Endothelial cell of umbilical vein (primary cell): Measurements from ENCODE around the gene ELMO2. TPM values are rescaled to one million over a fixed set of nuclear protein-coding genes. Genes with fewer than 3 reads are reported as not detected.

ENCODE experiments used
- BruUV-seq: library from RNA; stranded (reverse); fragments of 400-500 nt; replicated peaks from 2 replicates; lab custom pipeline; 2021; lab: Mats Ljungman, UMichigan
- CTCF ChIA-PET: fragments of 300-600, 350-600 bp; sonication (Branson Sonifier 250); formaldehyde crosslinking; loops from one replicate; lab custom pipeline; 2021; ENCODE audit warnings: antibody characterized with exemption, inconsistent platforms; lab: Charles Lee
- POLR2A ChIA-PET: fragments of 300-600, 350-600 bp; sonication (Branson Sonifier 250); formaldehyde crosslinking; loops from one replicate; lab custom pipeline; 2021; ENCODE audit warnings: antibody characterized with exemption, inconsistent platforms; lab: Charles Lee
- DNase-seq: peaks from one replicate; pipeline ENCODE4 v3.0.0-alpha.2; 2011; ENCODE audit warnings: low read depth, low spot score
- FAIRE-seq: peaks from 2 replicates; lab custom pipeline; 2011; peaks lifted over from hg19 to GRCh38; lab: Jason Lieb, UNC
- H2AFZ ChIP-seq: 2 replicates; pipeline ENCODE4 v1.6.0; 2012; ENCODE audit warnings: low read depth, low read length, control low read depth, inconsistent platforms
- H3K27ac ChIP-seq: 2 replicates; pipeline ENCODE4 v1.5.1; 2011; ENCODE audit warnings: low read depth, mild to moderate bottlenecking, control low read depth, low read length, moderate library complexity; ENCODE audit not compliant: insufficient read depth
- H3K27me3 ChIP-seq, 2 experiments: 2 replicates each; pipeline versions ENCODE4 v1.6.0 to v1.6.1; 2011; ENCODE audit warnings: low read length in 2 of 2, mixed read lengths in 1 of 2; ENCODE audit not compliant: control insufficient read depth in 2 of 2, insufficient read depth in 2 of 2
- H3K36me3 ChIP-seq, 2 experiments: 2 replicates in 1 of 2; 3 replicates in 1 of 2; pipeline ENCODE4 v1.5.1; 2011; ENCODE audit warnings: low read length in 2 of 2, mild to moderate bottlenecking in 1 of 2, moderate library complexity in 1 of 2; ENCODE audit not compliant: control insufficient read depth in 2 of 2, insufficient read depth in 2 of 2; ENCODE audit errors: extremely low read depth in 1 of 2
- H3K4me1 ChIP-seq: 3 replicates; pipeline ENCODE4 v1.5.1; 2011; ENCODE audit warnings: mild to moderate bottlenecking, low read length; ENCODE audit not compliant: control insufficient read depth, insufficient read depth; ENCODE audit errors: extremely low read depth
- H3K4me2 ChIP-seq: 2 replicates; pipeline ENCODE4 v1.6.1; 2011; ENCODE audit warnings: low read length, control low read depth, mixed read lengths; ENCODE audit not compliant: insufficient read depth
- H3K4me3 ChIP-seq, 3 experiments: fragments of 200-600 bp in 1 of 3; sonication (generic), shearing (Covaris generic) in 1 of 3; replicated peaks in 1 of 3; 2 replicates each; pipeline ENCODE4 v1.5.1; 2011 to 2016; ENCODE audit warnings: control low read depth in 3 of 3, low read length in 3 of 3, mild to moderate bottlenecking in 2 of 3, inconsistent platforms in 1 of 3, low read depth in 1 of 3, moderate library complexity in 1 of 3; ENCODE audit not compliant: insufficient read depth in 1 of 3
- H3K79me2 ChIP-seq: 2 replicates; pipeline ENCODE4 v1.6.0; 2012; ENCODE audit warnings: low read length, inconsistent platforms; ENCODE audit not compliant: control insufficient read depth, insufficient read depth
- H3K9ac ChIP-seq: replicated peaks from 2 replicates; pipeline ENCODE3; 2011; ENCODE audit warnings: low read length, control low read depth; ENCODE audit not compliant: insufficient read depth; ENCODE audit errors: extremely low read depth
- H3K9me1 ChIP-seq: replicated peaks from 3 replicates; pipeline ENCODE4 v1.6.0; 2011; ENCODE audit warnings: mild to moderate bottlenecking, low read length; ENCODE audit not compliant: control insufficient read depth, insufficient read depth; ENCODE audit errors: extremely low read depth
- H3K9me3 ChIP-seq: replicated peaks from 2 replicates; pipeline ENCODE4 v1.5.1; 2012; ENCODE audit warnings: low read length, inconsistent platforms; ENCODE audit not compliant: control insufficient read depth, insufficient read depth
- H4K20me1 ChIP-seq: replicated peaks from 2 replicates; pipeline ENCODE3; 2011; ENCODE audit warnings: mild to moderate bottlenecking, low read length; ENCODE audit not compliant: control insufficient read depth, insufficient read depth; ENCODE audit errors: extremely low read depth
- EZH2 ChIP-seq: IDR thresholded peaks from 2 replicates; pipeline ENCODE4 v1.6.1; 2012; ENCODE audit warnings: borderline replicate concordance, low read depth, mild to moderate bottlenecking, moderate library complexity, low read length, inconsistent platforms; ENCODE audit not compliant: severe bottlenecking
- FOS ChIP-seq: IDR thresholded peaks from 2 replicates; pipeline ENCODE4 v1.6.1; 2011; ENCODE audit warnings: mild to moderate bottlenecking, low read length, moderate library complexity, borderline replicate concordance; ENCODE audit not compliant: insufficient read depth
- GATA2 ChIP-seq: IDR thresholded peaks from 2 replicates; pipeline ENCODE4 v1.7.0; 2011; ENCODE audit warnings: low read depth, mild to moderate bottlenecking, moderate library complexity, mixed read lengths, low read length; ENCODE audit not compliant: insufficient read length, insufficient read depth
- JUN ChIP-seq: IDR thresholded peaks from 2 replicates; pipeline ENCODE4 v1.6.1; 2011; ENCODE audit warnings: borderline replicate concordance, low read depth; ENCODE audit not compliant: insufficient read length, insufficient read depth
- MYC ChIP-seq: IDR thresholded peaks from one replicate; pipeline ENCODE4 v1.6.1; 2011; ENCODE audit warnings: mild to moderate bottlenecking, low read depth, low read length
- POLR2A ChIP-seq: IDR thresholded peaks from 2 replicates; pipeline ENCODE4 v1.6.1; 2012; ENCODE audit warnings: low read depth, mild to moderate bottlenecking, control low read depth, low read length
- POLR2AphosphoS5 ChIP-seq: IDR thresholded peaks from 2 replicates; pipeline ENCODE4 v1.6.1; 2012; ENCODE audit warnings: low read depth, mild to moderate bottlenecking, control low read depth, low read length, moderate library complexity; ENCODE audit not compliant: insufficient read depth
- dilution Hi-C: fragments of 300-500 bp; cut with MboI; formaldehyde crosslinking; loops from one replicate; pipeline ENCODE4 v1.15.0; 2019; ENCODE audit warnings: low sequenced_read_pairs; ENCODE audit not compliant: extremely low pct_ligation_motif_present
- intact Hi-C: fragments of 100-400 bp; cut with micrococcal nuclease; formaldehyde crosslinking; loops from one replicate; pipeline ENCODE4 v1.10.0; 2022
- polyA plus RNA-seq, 4 experiments: library from polyadenylated mRNA; depleted of rRNA in 3 of 4; stranded (reverse) in 3 of 4; unstranded in 1 of 4; fragments of >200 nt; gene quantifications; 2 replicates each; pipeline versions ENCODE4 v1.2.1 to v1.2.3, GENCODE V29; 2011 to 2012; ENCODE audit warnings: missing spikeins in 1 of 4
- total RNA-seq: library from RNA; stranded (reverse); gene quantifications from 2 replicates; pipeline ENCODE4 v1.2.3, GENCODE V29; 2021
- TF ChIP-seq, protein P1 (sequence below): IDR thresholded peaks from 2 replicates; pipeline ENCODE4 v1.6.1; 2011; ENCODE audit not compliant: insufficient read depth, insufficient read length
- TF ChIP-seq, protein P2 (sequence below), 2 donors: IDR thresholded peaks; 1 replicate in 1 of 2; 2 replicates in 1 of 2; pipeline ENCODE4 v1.5.1; 2011; ENCODE audit warnings: low read length in 2 of 2, mild to moderate bottlenecking in 2 of 2, moderate library complexity in 2 of 2, control low read depth in 1 of 2, inconsistent platforms in 1 of 2, low read depth in 1 of 2; ENCODE audit not compliant: insufficient read depth in 1 of 2; ENCODE audit errors: extremely low read depth in 1 of 2

ELMO2 gene
- total and polyA plus RNA-seq, 2 donors (not counting 3 experiments of a cell fraction or from before 2014, with no cell fraction given), result 35.1 to 43.5 TPM

DNA sequence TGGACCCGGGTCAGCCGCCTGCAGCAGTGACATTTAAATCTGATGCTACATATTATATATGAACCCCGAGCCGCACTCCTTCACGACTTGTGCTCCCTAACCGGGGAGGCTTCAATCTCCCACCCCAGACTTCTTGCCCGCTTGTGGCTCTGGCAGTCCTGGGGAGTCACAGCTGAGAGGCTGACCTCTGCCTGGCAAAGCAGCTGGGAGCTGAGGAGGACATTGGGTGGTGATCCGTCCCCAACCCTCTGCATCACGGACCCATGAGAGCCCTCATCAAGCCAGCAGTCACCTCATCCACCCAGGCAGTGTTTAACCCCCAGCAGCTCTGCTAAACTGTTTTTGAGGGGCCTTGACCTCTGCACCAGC is 64.4 kb downstream of the ELMO2 start:
- H3K4me1 ChIP-seq, result no peaks in the 10 kb centered on the region
- no peaks in the 10 kb centered on the region for H3K9me3 ChIP-seq
- intact Hi-C loops, result no loop called here
- H4K20me1 ChIP-seq, result no peaks in the 10 kb centered on the region
- H3K79me2 ChIP-seq, result no peaks in the 10 kb centered on the region
- ChIA-PET CTCF (interaction anchor here (0.9 to 1.3 kb wide), 3 partner anchors 9 to 355 kb away, joined by 3 read pairs; no protein-coding TSS in a partner anchor), POLR2A (no interaction called here)
- peaks cover 22 to 23% of the 10 kb centered on the region in 2 experiments for H3K27me3 ChIP-seq
- no peaks in the 10 kb centered on the region for H3K9me1 ChIP-seq
- BruUV-seq, result no TSS peak
- no peak overlapping the region for H3K4me2 ChIP-seq
- H3K27ac ChIP-seq, result no peak overlapping the region
- no peak for DNase-seq
- H3K9ac ChIP-seq, result no peak overlapping the region
- no peak overlapping the region for H2AFZ ChIP-seq
- no peak overlapping the region for H3K4me3 ChIP-seq
- dilution Hi-C loops, result no loop called here
- no peak for FAIRE-seq
- no peaks in the 10 kb centered on the region for H3K36me3 ChIP-seq
- TF ChIP-seq FOS (no peak), POLR2AphosphoS5 (no peak), EZH2 (no peak), JUN (no peak), POLR2A (no peak), MYC (no peak), GATA2 (no peak)
- TF ChIP-seq, protein P1, sequence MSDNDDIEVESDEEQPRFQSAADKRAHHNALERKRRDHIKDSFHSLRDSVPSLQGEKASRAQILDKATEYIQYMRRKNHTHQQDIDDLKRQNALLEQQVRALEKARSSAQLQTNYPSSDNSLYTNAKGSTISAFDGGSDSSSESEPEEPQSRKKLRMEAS, result no peak
- TF ChIP-seq, protein P2, sequence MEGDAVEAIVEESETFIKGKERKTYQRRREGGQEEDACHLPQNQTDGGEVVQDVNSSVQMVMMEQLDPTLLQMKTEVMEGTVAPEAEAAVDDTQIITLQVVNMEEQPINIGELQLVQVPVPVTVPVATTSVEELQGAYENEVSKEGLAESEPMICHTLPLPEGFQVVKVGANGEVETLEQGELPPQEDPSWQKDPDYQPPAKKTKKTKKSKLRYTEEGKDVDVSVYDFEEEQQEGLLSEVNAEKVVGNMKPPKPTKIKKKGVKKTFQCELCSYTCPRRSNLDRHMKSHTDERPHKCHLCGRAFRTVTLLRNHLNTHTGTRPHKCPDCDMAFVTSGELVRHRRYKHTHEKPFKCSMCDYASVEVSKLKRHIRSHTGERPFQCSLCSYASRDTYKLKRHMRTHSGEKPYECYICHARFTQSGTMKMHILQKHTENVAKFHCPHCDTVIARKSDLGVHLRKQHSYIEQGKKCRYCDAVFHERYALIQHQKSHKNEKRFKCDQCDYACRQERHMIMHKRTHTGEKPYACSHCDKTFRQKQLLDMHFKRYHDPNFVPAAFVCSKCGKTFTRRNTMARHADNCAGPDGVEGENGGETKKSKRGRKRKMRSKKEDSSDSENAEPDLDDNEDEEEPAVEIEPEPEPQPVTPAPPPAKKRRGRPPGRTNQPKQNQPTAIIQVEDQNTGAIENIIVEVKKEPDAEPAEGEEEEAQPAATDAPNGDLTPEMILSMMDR (IDR thresholded peaks at IDR 0.05; ENCODE audit: extremely low read depth in 1 of 2, insufficient read depth in 1 of 2, low read depth in 1 of 2, low read length in 2 of 2), result no peak
